Measurements from ENCODE around the gene PATL1.

The PATL1 gene

GRCh38 chr11:59614277-59615119 is 54.3 kb downstream of the PATL1 start:
- DNase-seq: no peak

GRCh38 chr11:59611570-59612565 is 57.0 kb downstream of the PATL1 start:
- peak; percentile 79 for DNase-seq

- DNase-seq: no peak
Measured at GRCh38 chr11:59610289-59610688, 58.5 kb downstream of the PATL1 start.

- DNase-seq: no peak
Measured at GRCh38 chr11:59607703-59608454, 61.0 kb downstream of the PATL1 start.

- DNase-seq: no peak
Measured at GRCh38 chr11:59602432-59602831, 66.4 kb downstream of the PATL1 start.

- no peak for DNase-seq
Measured at GRCh38 chr11:59601788-59602187, 67.0 kb downstream of the PATL1 start.

- no peak for DNase-seq
Measured at GRCh38 chr11:59600636-59601035, 68.2 kb downstream of the PATL1 start.

- DNase-seq: no peak
Measured at GRCh38 chr11:59600234-59600633, 68.6 kb downstream of the PATL1 start.

GRCh38 chr11:59598961-59599360 is 69.9 kb downstream of the PATL1 start:
- DNase-seq: no peak

Measured in NCI-H2029 (cell line).